Erythroblast (primary cell): ENCODE results near the gene NOL7.

ENCODE experiments used
- GATA1 ChIP-seq: IDR thresholded peaks from 2 replicates; pipeline ENCODE4 v1.6.1; 2011; ENCODE audit warnings: low read depth, mild to moderate bottlenecking, control low read depth, low read length, moderate library complexity
- POLR2A ChIP-seq: IDR thresholded peaks from 2 replicates; pipeline ENCODE4 v1.6.1; 2011; ENCODE audit warnings: mild to moderate bottlenecking, low read length

- TF ChIP-seq POLR2A, result no peak
- no peak for TF ChIP-seq GATA1
These were observed 621 bp downstream of the NOL7 start for GRCh38 chr6:13615792-13616120.
